ENCODE measurements around the gene ZNF846. TPM values are rescaled to one million over a fixed set of nuclear protein-coding genes. Genes with fewer than 3 reads are reported as not detected.
"Not testable (repeated sequence)": the region's sequence is repeated elsewhere in the genome, so short reads cannot be mapped to it uniquely, and the experiment has no call there.

The ZNF846 gene
- total RNA-seq, 6 experiments from 2014 or later = 3.9 to 6.2 (median 4.9) TPM

DNA sequence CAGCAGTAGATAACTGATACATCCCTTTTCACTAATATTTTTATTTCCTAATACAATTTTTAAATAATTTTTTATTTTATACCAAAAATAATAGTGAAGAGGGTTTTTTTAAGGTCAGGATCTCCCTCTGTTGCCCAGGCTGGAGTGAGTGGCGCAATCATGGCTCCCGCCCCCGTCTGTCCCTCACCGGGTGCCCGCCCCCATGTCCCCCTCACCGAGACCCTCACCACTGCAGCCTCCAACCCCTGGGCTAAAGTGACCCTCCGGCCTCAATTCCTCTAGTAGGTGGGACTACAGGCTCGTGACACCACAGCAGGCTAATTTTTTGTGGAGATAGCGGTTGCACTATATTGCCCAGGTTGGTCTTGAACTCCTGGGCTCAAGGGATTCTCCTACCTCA lies 17.8 kb upstream of the ZNF846 start:
- H3K4me3 Mint-ChIP-seq = peak overlapping the region; percentile 87
- TF ChIP-seq, protein P1, sequence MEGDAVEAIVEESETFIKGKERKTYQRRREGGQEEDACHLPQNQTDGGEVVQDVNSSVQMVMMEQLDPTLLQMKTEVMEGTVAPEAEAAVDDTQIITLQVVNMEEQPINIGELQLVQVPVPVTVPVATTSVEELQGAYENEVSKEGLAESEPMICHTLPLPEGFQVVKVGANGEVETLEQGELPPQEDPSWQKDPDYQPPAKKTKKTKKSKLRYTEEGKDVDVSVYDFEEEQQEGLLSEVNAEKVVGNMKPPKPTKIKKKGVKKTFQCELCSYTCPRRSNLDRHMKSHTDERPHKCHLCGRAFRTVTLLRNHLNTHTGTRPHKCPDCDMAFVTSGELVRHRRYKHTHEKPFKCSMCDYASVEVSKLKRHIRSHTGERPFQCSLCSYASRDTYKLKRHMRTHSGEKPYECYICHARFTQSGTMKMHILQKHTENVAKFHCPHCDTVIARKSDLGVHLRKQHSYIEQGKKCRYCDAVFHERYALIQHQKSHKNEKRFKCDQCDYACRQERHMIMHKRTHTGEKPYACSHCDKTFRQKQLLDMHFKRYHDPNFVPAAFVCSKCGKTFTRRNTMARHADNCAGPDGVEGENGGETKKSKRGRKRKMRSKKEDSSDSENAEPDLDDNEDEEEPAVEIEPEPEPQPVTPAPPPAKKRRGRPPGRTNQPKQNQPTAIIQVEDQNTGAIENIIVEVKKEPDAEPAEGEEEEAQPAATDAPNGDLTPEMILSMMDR (IDR thresholded peaks at IDR 0.05) = no peak
- H3K27ac Mint-ChIP-seq = peak overlapping the region; percentile 86
- H3K9me3 Mint-ChIP-seq = no peaks in the 10 kb centered on the region
- no peaks in the 10 kb centered on the region for H3K36me3 Mint-ChIP-seq (ENCODE audit: low read depth)
- DNase-seq = no peak
- peaks cover 35% of the 10 kb centered on the region for H3K4me1 Mint-ChIP-seq (ENCODE audit: low read depth)
- H3K27me3 Mint-ChIP-seq (ENCODE audit: insufficient read depth) = peaks cover 3% of the 10 kb centered on the region

DNA sequence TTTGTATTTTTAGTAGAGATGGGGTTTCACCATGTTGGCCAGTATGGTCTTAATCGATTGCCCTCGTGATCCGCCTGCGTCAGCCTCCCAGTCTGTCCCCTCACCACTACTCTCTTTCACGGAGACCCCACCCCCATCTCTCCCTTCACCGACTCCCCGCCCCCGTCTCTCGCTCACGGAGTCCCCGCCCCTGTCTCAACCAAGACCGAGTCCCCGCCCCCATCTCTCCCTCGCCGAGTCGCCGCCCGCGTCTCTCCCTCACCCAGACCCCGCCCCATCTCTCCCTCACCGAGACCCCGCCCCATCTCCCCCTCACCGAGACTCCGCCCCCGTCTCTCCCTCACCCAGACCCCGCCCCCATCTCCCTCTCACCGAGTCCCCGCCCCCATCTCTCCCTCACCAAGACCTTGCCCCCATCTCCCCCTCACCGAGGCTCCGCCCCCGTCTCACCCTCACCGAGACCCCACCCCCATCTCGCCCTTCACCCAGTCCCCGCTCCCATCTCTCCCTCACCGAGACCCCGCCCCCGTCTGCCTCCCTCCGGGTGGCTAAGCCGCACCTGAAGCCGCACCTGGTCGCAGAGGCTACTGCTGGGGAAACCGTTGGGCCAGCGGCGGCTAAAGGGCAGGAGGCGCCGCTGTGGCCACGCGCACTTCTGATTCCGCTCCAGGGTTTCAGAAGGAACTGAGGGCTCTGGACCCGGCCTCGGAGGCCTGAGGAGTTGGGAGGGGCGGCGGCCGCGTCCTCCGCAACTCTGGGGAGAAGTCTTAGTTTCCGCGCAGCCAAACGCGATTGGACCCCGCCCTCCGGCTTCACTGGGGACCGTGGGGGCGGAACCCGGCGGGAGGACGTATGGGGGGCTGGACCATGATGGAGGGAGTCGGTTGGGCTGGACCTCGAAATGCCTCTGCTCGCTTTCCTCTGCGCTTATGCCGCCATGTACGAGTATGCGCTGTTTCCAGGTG lies 17.1 kb upstream of the ZNF846 start:
- DNase-seq = peak; percentile 81
- TF ChIP-seq, protein P1 (IDR thresholded peaks at IDR 0.05) = no peak
- Mint-ChIP-seq H3K36me3 (ENCODE audit: low read depth) (no peaks in the 10 kb centered on the region), H3K27ac (peak overlapping the region; percentile 86), H3K4me1 (ENCODE audit: low read depth) (peaks cover 32% of the 10 kb centered on the region), H3K27me3 (ENCODE audit: insufficient read depth) (peaks cover 3% of the 10 kb centered on the region), H3K4me3 (peak overlapping the region; percentile 87), H3K9me3 (no peaks in the 10 kb centered on the region)

DNA sequence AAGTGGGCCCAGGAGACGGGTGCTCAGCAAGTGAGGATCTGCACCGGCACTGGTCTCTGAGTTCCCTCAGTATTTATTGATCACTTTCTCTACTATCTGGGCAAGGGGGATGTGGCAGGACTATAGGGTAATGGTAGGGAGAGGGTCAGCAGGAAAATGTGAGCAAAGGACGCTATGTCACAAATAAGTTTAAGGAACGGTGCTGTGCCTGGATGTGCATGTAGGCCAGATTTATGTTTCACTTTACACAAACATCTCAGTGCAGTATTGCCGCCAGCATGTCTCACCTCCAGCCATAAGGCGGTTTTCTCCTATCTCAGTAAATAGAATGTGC lies 15.6 kb upstream of the ZNF846 start:
- not testable (repeated sequence) for H3K9me3 Mint-ChIP-seq; DNase-seq; H3K27me3 Mint-ChIP-seq (ENCODE audit: insufficient read depth); H3K36me3 Mint-ChIP-seq (ENCODE audit: low read depth)
- H3K4me3 Mint-ChIP-seq = peak overlapping the region; percentile 87
- H3K27ac Mint-ChIP-seq = peak overlapping the region; percentile 86
- peaks cover 18% of the 10 kb centered on the region for H3K4me1 Mint-ChIP-seq (ENCODE audit: low read depth)

DNA sequence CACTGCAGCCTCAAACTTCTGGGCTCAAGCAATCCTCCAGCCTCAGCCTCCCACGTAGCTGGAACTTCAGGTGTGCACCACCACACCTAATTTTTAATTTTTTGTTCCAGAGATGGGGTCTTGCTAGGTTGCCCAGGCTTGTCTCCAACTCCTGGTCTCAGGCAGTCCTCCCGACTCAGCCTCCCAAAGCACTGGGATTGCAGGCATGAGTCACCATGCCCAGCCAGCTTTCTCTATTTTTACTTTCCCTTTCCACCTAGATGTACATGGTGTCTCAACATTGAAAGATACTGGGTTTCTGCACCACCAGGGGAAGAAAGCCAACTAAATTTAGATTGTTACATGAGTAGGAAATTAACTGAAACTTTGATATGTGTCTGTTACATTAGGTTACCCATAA lies 13.8 kb upstream of the ZNF846 start:
- Mint-ChIP-seq H3K9me3 (peaks cover 7% of the 10 kb centered on the region), H3K27me3 (ENCODE audit: insufficient read depth) (no peaks in the 10 kb centered on the region; the same call in 1 of the 2 replicates), H3K36me3 (ENCODE audit: low read depth) (peaks cover 7% of the 10 kb centered on the region), H3K27ac (no peak overlapping the region), H3K4me3 (no peak overlapping the region), H3K4me1 (ENCODE audit: low read depth) (peaks cover 16% of the 10 kb centered on the region)
- DNase-seq = no peak
- TF ChIP-seq, protein P1 (IDR thresholded peaks at IDR 0.05) = no peak

DNA sequence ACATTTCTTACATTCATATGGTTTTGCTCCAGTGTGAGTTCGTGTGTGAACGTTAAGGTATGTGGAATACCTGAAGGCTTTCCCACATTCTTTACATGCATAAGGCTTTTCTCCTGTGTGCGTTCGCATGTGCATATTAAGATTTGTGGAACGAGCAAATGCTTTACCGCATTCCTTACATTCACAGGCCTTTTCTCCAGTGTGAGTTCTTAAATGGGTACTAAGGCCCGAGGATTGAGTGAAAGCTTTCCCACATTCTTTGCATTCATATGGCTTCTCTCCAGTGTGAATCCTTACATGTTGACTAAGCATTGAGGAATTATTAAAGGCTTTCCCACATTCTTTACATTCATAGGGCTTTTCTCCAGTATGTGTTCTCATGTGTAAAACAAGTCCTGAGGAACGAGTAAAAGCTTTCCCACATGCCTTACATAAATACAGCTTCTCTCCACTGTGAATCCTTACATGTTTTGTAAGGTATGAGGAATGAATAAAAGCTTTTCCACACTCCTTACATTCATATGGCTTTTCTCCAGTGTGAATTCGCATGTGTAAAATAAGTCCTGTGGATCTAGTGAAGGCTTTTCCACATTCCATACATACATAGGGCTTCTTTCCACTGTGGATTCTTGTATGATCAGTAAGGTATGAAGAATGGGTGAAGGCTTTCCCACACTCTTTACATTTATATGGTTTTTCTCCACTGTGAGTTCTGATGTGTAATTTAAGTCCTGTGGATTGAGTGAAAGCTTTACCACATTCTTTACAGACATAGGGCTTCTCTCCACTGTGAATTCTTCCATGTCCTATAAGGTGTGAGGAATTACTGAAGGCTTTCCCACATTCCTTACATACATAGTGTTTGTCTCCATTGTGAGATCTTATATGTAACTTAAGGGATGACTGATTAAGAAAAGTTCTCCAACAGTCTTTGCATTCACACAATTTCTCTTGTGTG lies 10.7 kb downstream of the ZNF846 start:
- H3K27me3 Mint-ChIP-seq (ENCODE audit: insufficient read depth) = no peaks in the 10 kb centered on the region
- TF ChIP-seq, protein P1 (IDR thresholded peaks at IDR 0.05) = no peak
- no peak overlapping the region for H3K4me3 Mint-ChIP-seq
- peaks cover 65% of the 10 kb centered on the region for H3K9me3 Mint-ChIP-seq
- peaks cover 51% of the 10 kb centered on the region for H3K36me3 Mint-ChIP-seq (ENCODE audit: low read depth)
- no peak for DNase-seq
- H3K27ac Mint-ChIP-seq = no peak overlapping the region
- H3K4me1 Mint-ChIP-seq (ENCODE audit: low read depth) = no peaks in the 10 kb centered on the region
